Measurements from ENCODE around the gene PAFAH2.

DNA sequence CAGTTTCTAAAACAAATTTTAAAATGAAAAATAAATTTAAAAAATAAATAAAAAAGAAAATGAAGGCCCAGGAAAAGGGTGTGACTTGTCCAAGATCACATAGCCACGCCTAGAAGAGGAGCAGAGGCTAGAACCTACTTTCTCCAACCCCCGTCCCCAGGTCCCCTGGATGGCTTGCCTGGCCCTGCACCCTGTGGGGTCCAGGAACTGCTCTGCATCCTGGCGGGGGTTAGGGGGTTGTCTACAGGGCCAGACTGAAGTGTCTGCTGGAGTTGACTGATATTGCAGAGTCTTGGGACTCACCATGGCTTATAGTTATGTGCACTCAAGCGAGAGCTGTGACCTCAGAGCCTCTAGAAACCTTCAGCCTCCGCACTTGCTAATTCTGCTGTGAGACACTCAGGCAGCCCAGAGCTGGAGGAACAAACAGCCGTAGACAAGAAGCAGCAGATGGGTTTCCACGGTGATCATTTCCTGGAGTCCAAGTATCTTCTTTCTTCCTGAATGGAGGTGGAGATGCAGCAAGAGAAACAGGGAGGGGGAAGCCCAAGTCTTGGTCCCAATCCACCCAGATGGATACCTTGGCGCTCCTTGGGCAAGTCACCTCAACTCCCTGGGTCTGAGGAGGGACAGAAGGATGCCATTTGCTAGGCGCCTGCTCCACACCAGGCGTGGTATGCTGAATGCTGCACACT is 18.5 kb upstream of the PAFAH2 start:
- TF ChIP-seq, protein P1, sequence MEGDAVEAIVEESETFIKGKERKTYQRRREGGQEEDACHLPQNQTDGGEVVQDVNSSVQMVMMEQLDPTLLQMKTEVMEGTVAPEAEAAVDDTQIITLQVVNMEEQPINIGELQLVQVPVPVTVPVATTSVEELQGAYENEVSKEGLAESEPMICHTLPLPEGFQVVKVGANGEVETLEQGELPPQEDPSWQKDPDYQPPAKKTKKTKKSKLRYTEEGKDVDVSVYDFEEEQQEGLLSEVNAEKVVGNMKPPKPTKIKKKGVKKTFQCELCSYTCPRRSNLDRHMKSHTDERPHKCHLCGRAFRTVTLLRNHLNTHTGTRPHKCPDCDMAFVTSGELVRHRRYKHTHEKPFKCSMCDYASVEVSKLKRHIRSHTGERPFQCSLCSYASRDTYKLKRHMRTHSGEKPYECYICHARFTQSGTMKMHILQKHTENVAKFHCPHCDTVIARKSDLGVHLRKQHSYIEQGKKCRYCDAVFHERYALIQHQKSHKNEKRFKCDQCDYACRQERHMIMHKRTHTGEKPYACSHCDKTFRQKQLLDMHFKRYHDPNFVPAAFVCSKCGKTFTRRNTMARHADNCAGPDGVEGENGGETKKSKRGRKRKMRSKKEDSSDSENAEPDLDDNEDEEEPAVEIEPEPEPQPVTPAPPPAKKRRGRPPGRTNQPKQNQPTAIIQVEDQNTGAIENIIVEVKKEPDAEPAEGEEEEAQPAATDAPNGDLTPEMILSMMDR (IDR thresholded peaks at IDR 0.05), result no peak
- no peak for TF ChIP-seq ZFX (IDR thresholded peaks at IDR 0.05; ENCODE audit: borderline replicate concordance)

Measured in 22Rv1 (cell line).